Stimulated activated CD4-positive, alpha-beta T cell treated with anti-CD3 and anti-CD28 coated beads, Interleukin-4, amount 100 ng/mL, for 4 hours (primary cell): Measurements from ENCODE around the gene ONECUT2.
"Not testable (repeated sequence)": the region's sequence is repeated elsewhere in the genome, so short reads cannot be mapped to it uniquely, and the experiment has no call there.

Experiments
- DNase-seq, 2 experiments: peaks; one replicate each; pipeline ENCODE4 v3.0.0-alpha.2; 2020

The ONECUT2 gene

DNA sequence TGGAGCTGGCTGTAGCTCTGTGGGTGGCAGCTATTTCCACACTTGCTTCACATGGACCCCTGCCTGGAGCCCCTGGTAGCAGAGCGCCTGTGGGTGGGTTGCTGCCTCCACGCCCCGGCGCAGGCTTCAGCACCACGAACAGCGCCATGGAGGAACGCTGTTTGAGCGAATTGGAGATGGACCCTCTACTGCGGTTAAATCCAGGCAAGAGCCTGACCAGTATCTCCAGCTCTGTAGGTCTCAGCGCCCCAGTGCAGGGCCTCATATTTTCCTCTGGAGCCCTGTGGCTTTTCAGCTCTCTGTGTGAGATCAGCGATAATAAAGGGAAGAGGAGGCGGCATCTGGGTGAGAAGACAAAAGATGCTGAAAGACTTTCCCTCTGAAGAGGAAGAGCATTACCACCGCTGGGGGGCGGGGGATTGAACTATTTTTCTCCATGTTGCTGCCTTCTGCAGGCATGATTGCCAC, 12.0 kb downstream of the ONECUT2 start:
- no peak for DNase-seq

DNA sequence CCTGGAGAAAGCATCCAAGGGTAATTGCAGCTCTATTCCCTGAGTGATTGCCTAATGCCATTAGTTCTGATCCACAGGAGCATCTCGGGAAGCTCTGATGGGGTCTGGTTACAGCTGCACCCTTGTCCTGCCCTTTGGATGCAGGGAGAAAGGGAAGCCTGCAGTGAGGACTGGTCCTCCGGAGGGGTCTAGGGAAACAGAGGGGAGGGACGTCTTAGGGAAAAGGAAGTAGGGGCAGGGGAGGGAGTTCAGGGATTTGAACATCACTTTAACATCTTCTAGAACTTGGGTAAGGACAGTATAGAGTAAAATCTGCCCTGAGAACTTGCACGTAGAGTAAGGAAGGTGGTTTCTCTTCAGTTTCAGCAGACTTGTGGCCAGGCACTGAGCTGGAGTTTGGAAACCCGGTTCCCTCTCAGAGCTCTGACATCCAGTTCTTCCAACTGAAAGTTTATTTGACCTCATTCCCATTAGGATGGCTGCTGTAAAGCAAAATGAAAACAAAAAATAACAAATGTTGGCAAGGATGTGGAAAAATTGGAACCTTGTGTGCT, 20.5 kb downstream of the ONECUT2 start:
- DNase-seq: no peak

- no peak for DNase-seq
Observed at GRCh38 chr18:57461652-57462269, 26.6 kb downstream of the ONECUT2 start.

GRCh38 chr18:57466307-57466706, 31.1 kb downstream of the ONECUT2 start:
- DNase-seq: no peak

- DNase-seq: no peak
Observed at GRCh38 chr18:57466745-57467409, 31.7 kb downstream of the ONECUT2 start.

GRCh38 chr18:57469884-57470283, 34.7 kb downstream of the ONECUT2 start:
- DNase-seq: no peak

DNA sequence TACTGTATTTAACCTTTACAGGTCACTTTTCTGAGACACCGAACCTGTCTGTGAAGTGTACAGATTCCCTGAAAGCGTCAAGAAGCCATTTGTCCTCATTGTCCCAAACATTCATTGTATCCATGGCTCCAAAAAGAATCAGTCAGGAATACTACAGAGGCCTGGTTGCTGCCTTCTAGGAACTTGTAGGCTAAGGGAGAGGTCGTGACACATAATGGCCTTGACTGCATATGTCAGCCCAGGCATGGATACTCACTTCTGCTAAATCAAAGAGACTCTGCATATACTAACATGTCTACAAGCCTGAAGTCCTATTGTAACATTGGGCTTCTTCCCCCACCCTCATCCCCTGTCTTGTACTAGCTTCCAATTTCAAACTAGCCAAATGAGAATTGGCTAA, 40.2 kb downstream of the ONECUT2 start:
- no peak for DNase-seq

DNA sequence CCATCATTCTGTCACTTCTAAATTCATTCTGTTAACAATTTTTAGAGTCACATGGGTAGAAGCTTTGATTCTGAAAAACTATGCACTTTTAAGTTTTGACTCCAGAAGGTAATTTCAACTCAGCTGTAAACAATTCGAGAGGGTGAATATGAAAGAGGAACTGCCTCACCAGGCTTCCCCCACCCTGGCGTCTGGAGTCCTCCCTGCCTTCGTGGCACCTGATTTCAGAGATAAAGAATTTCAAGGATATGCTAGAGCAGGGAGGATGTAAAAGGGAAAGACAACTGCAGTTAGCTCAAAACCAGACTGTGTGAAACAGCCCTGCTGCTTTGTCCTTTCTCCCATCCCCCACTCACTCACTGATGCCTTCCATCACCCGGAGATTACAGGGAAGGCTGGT, 40.7 kb downstream of the ONECUT2 start:
- no peak for DNase-seq

DNA sequence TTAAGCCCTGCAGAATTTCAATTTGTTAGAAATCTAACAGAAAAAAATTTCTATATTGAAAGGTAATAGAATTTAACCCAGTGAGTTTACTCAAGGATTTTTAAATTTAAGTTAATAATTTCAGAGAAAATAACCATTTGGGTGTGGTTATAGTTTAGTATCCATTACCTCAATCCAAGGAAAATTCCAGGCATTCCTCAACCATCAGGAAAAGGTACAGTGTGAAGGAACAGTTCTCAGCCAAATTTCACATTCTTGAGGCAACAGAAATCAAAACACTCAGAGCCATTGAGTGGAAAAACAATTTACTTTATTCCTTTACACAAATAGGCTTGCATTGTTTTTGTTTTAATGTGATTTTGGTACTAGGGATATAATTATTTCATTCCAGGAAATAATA, 45.6 kb downstream of the ONECUT2 start:
- DNase-seq: no peak

DNA sequence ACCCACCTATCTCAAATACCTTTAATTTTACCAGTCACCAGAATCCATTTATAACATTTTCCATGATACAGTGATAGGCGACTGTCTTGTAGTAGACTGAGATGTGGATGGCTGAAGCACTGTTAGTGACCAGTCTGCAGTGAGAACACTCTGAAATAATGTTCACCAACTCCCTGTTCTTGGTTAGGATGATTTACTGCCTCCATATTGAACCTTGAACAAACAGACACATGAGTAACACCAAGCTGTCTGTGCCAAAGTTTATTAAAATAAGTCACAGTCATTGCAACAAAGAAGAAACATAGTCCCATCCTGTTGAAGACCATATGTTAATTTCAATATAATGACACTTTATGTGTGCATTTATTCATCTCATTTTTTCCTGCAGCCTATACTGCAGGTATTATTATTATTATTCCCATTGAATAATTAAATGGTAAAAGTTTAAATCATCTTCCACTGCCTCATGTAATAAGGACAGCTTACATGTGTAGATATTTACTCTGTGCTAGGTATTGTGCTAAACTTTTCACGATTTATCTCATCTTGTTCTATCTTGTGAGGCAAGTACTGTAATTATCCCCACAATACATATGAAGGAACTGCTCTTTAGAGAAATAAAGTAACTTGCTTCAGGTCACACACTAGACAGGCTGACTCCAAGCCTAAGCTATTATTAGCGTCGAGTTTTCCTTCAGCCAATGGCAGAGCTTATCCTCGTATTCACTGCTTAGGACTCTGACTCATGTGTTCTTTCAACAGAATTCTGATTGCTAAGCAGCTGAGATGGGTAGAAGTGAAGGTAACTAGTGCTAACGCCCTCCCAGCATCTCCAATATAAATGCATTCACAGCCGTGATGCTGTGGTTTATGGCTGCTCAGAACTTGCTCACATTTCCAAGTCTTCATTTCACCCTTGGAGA, 62.5 kb downstream of the ONECUT2 start:
- DNase-seq: no peak

GRCh38 chr18:57498682-57499256, 63.6 kb downstream of the ONECUT2 start:
- DNase-seq: no peak

GRCh38 chr18:57502624-57503023, 67.5 kb downstream of the ONECUT2 start:
- no peak for DNase-seq

- DNase-seq: no peak
Observed at GRCh38 chr18:57505231-57505630, 70.1 kb downstream of the ONECUT2 start.

- no peak for DNase-seq
Observed at GRCh38 chr18:57516056-57516455, 80.9 kb downstream of the ONECUT2 start.

DNA sequence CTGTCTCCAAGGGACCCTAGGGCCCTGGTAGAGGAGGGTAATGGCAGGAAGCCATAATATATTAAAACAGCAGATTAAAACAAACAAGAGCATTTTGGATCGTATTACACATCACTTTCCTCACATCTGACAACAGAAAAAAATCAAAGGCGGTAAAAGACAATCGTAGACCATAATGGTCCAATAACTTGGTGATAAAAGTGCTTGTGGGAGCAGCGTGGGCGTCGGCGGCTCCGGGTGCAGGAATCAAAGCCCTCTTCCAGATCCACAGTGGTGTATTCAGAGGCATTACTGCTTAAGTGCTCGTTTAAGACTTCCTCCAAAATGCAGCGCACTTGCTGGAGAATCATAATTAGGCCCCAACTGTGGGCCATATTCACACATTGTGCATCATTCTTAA, 83.4 kb downstream of the ONECUT2 start:
- no peak for DNase-seq

GRCh38 chr18:57519668-57520424, 84.7 kb downstream of the ONECUT2 start:
- no peak for DNase-seq

DNA sequence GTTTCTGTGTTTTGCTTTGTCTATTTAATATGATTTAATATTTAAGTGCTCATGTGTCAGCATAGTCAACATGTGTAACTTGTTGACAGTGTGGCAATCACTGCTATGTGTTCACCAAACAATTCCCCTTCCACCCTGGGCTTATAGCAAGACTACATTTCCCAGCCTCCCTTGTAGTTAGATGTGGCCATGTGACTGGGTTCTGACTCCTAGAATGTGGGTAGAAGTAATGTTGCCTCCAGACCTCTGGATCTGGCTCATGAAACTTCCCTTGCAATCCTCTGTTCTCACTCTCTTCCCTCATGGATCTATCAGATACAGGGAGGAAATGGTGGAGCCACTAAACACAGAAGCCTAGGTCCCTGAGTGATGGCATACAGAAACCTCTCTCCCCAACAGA, 87.2 kb downstream of the ONECUT2 start:
- DNase-seq: not testable (repeated sequence)

DNA sequence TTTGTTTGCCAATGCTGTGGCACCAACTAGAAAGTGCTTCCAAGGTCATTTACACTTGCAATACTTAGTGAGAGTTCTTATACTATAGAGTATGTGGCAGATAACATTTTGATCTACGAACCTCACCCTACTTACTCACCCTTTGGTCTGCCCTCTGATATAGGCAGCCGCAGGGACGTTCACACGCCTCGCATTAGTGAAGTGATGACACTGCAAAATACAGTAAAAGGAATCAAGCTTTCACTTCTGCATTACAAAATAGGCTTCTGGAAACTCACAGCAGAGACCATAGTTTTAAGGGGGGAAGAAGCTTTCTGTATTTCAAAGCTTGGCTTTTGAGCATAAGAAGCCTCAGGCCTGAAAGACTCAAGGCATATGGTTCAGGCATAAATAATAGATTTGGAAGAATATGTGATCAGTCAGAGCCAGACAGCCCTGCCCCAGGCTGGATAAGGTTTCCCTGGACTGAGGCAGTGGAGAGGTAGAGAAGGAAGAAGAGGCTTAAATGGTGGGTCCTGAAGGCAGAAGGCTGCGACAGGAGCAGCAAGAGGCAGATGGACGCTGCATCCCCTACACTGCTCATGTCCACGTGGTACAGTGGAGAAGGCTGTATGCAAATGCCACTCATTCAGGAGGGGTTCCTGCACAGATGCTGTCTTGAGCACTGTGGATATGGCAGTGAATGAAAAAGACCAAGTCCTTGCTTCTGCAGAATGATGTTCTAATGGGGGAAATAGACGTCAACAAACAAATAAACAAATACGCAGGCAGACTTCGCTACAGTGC, 88.2 kb downstream of the ONECUT2 start:
- no peak for DNase-seq

- DNase-seq: no peak
Observed at GRCh38 chr18:57527556-57528229, 92.5 kb downstream of the ONECUT2 start.

- DNase-seq: no peak
Observed at GRCh38 chr18:57529151-57529550, 94.0 kb downstream of the ONECUT2 start.
